Measurements from ENCODE around the gene ZMAT3.

The ZMAT3 gene

DNA sequence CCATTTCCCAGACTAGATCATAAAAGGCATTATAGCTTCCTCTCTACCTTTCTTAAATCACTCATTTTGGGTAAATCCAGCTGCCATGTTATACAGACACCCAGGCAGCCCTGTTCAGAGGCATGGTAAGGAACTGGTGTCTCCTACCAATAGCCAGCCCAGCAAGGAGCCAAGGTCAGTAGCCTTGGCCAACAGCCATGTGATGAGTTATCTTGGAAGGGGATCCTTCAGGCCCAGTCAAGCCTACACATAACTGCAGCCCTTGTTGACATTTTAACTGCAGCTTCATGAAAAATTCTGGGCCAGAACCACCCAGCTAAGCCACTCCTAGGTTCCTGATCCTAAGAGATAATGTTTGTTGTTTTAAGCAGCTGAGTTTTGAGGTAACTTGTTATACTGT lies 29.0 kb upstream of the ZMAT3 start:
- no peak for DNase-seq (ENCODE audit: low read depth)
- TF ChIP-seq CTCF (IDR thresholded peaks at IDR 0.05; ENCODE audit: low read depth, low read length, missing control alignments): no peak
- no peak overlapping the region for H3K4me3 ChIP-seq (ENCODE audit: low read depth, low read length)

DNA sequence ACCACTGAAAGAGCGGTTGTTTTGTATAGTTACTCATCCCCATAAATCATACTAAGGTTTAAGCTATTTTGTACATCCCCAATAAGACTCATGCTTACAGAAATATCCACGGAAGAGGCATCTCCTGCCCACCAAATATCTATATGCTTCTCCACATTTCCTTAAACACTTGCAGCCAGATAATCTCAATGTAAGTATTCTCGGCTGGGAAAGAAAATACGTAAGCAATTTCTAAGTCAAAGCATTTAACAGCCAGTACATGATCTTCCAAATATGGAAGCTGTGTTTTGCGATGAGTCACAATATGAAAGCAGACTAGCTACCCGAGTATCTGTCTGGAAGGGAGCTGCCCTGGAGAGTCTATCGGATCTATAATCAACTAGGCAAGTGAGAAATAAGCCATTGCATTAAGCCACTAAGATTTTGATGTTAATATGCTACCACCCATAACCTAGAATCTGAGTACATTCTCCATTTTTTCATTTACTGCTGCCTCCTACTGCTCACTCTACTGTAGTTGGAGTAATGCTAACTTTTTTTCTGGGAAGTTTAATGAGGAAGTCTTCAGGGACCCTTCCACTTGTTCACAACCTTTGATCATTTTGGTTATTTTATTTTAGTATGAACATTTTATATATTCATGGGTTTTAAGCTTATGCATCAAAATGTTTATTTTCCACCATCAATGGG lies 26.9 kb upstream of the ZMAT3 start:
- H3K4me3 ChIP-seq (ENCODE audit: low read depth, low read length): no peak overlapping the region
- TF ChIP-seq CTCF (IDR thresholded peaks at IDR 0.05; ENCODE audit: low read depth, low read length, missing control alignments): no peak
- no peak for DNase-seq (ENCODE audit: low read depth)

- H3K4me3 ChIP-seq (ENCODE audit: low read depth, low read length): no peak overlapping the region
- no peak for DNase-seq (ENCODE audit: low read depth)
- TF ChIP-seq CTCF (IDR thresholded peaks at IDR 0.05; ENCODE audit: low read depth, low read length, missing control alignments): no peak
These were observed 22.2 kb upstream of the ZMAT3 start for GRCh38 chr3:179093807-179094206.

- TF ChIP-seq CTCF (IDR thresholded peaks at IDR 0.05; ENCODE audit: low read depth, low read length, missing control alignments): no peak
- DNase-seq (ENCODE audit: low read depth): no peak
- H3K4me3 ChIP-seq (ENCODE audit: low read depth, low read length): no peak overlapping the region
These were observed 19.5 kb upstream of the ZMAT3 start for GRCh38 chr3:179091113-179091512.

- DNase-seq (ENCODE audit: low read depth): no peak
- H3K4me3 ChIP-seq (ENCODE audit: low read depth, low read length): no peak overlapping the region
- TF ChIP-seq CTCF (IDR thresholded peaks at IDR 0.05; ENCODE audit: low read depth, low read length, missing control alignments): no peak
These were observed 16.7 kb upstream of the ZMAT3 start for GRCh38 chr3:179088306-179088705.

DNA sequence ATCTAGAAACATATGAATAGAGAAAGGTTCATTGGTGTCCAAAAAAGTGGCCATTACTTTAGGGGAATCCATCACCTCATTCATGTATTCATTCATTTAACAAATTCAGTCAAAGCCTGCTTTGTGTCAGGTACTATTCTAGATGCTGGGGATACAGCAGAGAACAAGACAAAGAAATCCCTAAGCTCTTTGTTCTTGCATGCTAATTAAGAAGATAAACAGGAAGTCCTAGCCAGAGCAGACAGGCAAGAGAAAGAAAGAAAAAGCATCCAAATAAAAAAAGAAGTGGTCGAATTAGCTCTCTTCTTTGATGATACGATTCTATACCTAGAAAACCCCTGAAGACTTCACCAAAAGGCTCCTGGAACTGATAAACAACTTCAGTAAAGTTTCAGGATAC lies 12.4 kb upstream of the ZMAT3 start:
- no peak overlapping the region for H3K4me3 ChIP-seq (ENCODE audit: low read depth, low read length)
- TF ChIP-seq CTCF (IDR thresholded peaks at IDR 0.05; ENCODE audit: low read depth, low read length, missing control alignments): no peak
- DNase-seq (ENCODE audit: low read depth): no peak

DNA sequence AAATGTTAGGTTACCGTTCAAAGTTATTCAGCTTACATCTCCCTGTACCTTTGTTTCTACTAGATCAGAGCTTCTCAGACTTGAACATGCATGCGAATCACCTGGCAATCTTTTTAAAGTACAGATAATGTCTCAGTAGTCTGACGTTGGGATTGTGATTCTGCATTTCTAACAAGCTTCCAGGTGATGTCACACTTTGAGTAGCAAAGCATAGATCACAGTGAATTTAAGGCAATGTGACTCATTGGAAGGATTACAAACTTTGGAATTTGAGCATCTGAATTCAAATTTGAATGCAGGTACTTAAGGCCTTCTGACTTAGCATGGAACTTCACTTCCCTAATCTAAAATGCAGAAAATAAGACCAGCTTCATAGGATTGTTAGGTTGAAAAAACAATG lies 10.8 kb upstream of the ZMAT3 start:
- TF ChIP-seq CTCF (IDR thresholded peaks at IDR 0.05; ENCODE audit: low read depth, low read length, missing control alignments): no peak

More for the DNA sequence above, 10.8 kb upstream of the ZMAT3 start:
- no peak overlapping the region for H3K4me3 ChIP-seq (ENCODE audit: low read depth, low read length)
- no peak for DNase-seq (ENCODE audit: low read depth)
